GM18867 (cell line): ENCODE data around the gene DDA1.
"Not testable (repeated sequence)": the region's sequence is repeated elsewhere in the genome, so short reads cannot be mapped to it uniquely, and the experiment has no call there.

ENCODE experiments used
- ATAC-seq: cut with Tn5 transposase; IDR thresholded peaks from one replicate; pipeline ENCODE4 v1.9.1; 2021; ENCODE audit warnings: mild to moderate bottlenecking, moderate library complexity; ENCODE audit not compliant: unreplicated experiment

Gene DDA1

DNA sequence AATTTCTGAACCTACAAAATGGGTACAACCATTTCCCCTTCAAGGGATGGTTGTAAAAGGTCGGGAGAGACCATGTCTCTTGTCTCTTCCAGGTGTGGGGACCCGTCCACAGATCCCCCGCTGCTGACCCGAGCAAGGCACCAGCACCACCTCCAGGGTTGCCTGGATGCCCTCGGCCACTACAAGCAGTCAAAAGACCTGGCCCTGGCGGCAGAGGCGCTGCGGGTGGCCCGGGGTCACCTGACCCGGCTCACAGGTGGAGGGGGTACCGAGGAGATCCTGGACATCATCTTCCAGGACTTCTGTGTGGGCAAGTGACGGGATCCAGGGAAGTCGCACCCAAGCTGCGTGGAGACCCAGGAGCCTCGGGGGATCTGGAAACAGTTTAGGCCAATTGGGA lies 32.0 kb downstream of the DDA1 start:
- no peak for ATAC-seq

DNA sequence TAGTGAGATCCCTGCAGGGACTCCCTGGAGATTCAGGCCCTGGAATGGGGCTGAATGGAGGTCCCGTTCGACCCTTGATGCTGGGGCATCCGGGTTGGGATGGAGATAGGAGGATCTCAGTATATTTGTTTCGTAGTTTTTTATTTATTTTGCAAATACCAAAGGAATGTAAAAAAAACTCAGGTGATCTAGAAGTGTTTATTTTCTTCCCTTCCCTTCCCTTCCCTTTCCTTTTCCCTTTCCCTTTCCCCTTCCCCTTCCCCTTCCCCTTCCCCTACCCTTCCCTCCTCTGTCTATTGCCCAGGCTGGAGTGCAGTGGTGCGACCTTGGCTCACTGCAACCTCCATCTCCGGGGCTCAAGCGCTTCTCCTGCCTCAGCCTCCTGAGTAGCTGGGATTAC lies 32.5 kb downstream of the DDA1 start:
- no peak for ATAC-seq

DNA sequence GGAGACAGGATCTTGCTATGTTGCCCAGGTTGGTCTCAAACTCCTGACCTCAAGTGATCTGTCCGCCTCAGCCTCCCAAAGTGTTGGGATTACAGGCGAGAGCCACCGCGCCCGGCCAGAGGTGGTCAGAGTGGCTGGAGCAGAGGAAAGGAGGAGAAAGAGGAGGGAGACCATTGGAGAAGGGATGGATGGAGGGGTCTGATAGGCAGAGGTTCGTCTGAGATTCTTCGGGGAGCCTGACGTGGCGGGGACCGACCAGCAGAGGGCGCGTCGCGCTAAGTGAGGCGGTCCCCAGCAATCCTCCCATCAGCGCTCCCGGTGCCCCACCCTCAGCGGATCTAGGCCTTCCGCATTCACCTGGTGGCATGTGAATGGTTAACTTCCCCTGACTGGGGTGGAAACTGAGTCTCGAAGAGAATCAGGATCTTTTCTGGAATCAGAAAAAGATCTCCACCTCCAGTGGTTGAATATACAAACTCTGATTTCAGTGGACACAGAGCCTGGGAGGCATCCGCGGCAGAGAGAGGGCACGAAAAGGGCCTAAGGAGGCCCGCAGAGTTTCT lies 36.8 kb downstream of the DDA1 start:
- peak; percentile 56 for ATAC-seq

DNA sequence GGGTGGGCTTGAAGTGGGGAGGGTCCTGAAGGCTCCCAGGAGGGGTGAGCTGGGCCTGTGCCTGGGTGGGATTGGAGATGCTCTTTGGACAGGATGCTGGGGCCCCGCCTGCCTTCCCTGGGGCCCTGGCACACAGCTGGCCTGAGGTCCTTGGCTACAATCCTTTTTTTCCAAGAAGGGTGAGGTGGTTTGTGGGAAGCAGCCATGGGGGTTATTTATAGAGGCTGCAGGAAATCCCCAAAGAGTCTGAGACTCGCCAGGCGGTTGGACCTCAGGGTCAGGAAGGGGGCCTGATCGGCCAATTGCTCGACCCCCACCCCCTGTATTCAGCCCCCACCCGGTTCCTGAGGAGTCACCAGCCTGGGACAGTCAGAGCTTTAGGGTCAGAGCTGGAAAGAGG lies 38.0 kb downstream of the DDA1 start:
- ATAC-seq, result no peak

DNA sequence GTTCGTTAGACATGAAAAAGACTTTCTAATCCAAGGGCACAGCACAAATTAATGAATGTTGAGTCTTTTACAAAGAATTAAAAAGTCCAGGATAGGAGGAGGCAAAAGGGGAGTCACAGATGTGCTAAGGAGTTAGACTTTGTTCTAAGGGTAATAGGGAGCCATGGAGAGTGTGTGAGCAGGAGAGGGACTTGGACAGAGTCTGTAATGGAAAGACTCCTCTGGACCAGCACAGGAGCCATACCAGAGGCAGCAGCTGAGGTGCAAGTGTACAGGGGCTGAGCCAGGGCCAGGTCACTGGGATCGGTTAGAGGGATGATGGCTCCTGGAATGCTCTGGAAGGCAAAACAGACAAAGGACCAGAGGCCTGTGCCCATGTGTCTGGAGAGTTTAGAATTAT lies 38.5 kb downstream of the DDA1 start:
- ATAC-seq, result no peak

DNA sequence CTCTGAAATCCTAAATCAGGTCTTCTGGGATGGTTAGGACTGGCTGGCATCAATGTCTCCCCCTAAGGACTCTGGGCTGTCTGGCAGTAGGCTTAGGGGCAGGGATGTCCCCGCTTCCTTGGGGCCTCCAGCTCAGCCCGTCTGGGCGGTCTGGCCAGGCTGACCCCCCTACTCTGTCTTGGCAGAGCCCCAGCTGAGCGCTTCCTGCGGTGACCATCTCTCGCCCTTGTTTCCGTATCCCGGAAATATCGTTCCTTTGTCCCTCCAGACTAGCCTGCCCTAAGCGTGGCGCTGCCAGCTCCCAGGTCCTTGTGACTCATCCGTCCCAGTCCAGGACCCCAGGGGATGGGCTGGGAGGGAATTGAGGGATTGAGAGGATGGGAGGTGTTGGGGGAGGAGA lies 39.3 kb downstream of the DDA1 start:
- ATAC-seq, result no peak

DNA sequence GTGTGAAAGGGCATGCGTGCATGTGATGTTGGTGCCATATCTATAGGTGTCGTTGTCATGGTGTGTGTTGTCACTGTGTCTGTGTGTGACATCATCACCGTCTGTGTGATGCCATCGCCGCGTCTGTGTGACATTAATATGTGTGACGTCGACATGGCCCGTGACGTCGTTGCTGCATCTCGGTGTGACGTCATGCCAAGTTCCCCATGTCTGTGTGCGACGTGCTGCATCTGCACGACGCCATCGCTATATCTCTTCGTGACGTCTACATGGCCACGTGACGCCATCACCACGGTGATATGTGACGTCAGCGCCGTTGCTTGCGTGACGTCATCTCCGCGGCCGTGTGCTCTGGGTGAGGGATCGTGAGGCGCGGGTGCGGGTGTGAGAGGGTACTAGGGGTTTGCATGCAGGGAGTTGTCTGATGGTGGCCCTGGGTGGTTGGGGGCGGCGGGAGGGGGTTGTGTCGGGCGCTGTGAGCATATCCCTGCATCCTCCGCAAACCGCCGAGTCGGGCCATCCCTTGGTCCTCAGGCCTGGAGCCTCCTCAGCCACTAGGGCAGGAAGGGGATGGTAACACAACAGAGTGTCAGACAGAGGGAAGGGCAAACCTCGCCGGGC lies 42.6 kb downstream of the DDA1 start:
- ATAC-seq, result no peak

DNA sequence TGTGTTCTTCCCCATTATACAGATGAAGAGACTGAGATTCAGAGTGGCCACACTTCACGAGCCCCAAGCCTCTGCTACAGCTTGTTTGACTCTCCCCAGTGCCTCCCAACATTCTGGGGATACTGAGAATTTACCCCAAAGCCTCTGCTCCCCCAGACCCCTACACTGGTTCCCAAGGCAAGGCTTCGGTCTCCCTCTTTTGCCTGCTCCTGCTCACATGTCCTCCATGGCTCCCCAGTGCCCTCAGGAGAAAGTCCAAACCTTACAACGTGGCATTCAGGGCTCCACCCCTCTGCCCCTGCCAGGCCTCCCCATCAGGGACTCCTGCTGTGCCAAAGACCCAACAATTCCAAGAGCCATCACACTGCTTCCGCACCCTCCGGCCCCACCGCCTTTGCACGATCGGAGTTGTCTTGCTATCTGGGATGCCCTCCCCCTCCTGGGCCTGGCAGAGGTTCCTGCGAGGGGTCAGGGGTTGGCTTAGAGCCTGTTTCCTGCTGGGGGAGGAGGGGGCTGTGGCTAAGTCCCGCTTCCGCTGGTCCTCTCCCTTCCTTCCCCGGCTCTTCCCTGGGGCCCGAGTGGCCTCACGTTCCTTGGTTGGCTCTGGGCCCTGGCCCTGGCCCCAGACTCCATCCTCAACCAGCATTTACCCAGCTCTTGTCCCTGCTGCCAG lies 43.4 kb downstream of the DDA1 start:
- ATAC-seq, result no peak

DNA sequence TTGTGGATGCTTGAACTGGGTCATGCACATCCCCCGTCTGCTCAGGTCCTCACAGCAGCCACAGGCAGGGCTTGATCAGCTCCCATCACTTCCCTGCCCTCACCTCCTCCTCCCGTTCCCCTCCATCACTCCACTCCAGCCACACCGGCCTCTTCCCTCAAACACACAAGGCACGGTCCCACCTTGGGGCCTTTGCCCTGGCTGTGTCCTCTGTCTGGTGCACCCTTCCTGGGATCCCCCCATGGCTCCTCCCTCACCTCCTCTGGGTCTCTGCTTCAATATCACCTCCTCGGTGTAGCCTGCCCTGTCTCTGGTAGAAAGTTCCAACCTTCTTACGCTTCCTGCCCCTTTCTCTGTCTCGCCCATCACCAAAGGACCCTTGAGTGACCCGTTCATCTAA lies 44.0 kb downstream of the DDA1 start:
- ATAC-seq, result no peak

DNA sequence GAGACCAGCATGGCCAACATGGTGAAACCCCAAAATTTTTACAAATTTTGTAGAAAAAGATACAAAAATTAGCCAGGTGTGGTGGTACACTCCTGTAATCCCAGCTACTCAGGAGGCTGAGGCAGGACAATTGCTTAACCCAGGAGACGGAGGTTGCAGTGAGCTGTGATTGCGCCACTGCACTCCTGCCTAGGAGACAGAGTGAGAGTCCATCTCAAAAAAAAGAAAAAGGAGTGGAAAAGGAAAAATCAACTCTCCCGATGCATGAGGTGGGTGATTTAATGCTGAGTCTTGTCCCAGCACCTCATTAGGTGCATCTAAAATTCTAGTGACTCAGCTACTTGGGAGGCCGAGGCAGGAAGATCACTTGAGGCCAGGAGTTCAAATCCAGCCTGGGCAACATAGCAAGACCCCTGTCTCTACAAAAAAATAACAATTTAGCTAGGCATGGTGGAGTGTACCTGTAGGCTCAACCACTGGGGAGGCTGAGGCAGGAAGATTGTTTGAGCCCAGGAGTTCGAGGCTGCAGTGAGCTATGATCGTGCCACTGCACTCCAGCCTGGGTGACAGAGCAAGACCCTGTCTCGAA lies 47.8 kb downstream of the DDA1 start:
- no peak for ATAC-seq

DNA sequence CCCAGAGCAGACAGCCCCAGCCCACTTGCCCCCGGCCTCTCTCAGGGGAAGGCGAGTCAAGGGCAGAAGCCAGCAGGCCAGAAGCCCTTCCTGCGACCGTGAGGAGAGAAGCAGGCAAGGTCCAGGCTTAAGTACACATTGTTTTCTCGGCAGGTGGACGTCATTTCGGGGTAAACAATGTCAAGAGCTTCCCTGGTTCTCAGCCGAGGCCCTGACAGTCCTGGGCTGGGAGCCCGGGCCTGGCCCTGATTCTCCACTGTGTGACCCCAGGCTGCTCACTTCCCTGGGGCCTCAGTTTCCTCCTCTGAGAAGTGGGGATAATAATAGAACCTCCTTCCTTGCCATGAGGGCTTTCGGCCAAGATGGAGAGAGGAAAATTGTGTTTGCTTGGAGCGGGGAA lies 48.4 kb downstream of the DDA1 start:
- no peak for ATAC-seq

DNA sequence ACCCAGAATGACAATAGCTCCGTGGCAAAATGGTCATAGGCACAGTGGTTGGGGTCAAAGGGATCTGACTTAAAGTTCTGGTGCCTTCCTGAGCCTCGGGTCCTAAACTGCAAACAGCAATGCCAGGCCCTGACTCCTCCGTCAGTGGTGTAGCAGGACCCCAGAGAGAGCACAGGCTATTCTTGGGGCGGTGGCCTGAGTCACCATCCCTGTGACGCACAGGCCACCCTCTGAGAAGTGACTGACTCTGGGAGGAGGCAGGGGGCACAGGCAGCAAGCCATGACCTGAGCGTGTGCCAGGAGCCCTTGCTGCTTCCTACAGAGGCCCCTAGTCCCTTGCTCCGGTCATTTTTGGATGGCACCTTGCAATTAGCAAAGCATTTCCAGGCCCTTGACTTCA lies 49.0 kb downstream of the DDA1 start:
- ATAC-seq, result no peak

DNA sequence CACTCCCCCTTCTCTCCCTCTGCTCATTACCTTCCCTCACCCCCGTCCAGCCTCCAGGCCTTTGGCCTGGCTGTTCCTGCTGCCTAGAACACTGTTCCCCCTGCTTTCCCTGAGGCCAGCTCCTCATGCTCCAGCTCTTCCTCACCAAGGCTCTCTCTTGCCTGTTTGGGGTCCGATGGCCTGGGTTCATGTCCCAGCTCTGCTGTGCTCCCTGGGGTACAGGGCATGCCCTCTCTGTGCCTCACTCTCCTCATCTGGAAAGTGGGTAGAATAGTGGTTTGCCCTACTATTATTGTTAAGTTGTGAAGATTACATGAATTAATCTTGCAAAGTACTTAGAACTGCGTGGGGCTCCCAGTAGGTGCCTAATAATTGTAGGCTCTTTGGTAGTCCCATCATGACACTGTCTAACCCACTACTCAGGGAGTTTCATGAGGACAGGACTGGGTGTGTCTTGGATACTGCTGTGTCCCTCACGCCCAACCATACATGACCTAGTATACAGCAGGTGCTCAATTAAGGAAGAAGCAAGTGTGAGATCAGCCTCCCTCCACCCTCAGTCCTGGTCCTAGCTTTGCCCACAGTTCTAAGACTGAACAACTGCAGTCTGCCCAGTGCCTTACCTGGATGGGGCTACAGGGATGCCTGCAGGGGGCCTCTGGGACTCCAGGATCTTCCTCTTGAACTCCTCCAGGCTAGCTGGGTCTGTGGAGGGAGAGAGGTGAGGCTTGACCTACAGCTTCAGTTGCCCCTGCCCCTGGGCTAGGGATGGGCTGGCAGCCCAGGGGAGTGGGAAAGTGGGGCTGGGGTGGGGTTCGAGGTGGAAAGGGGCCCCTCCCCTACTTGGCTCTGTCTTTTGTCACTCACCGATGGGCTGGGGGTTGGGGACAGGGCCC lies 50.8 kb downstream of the DDA1 start:
- no peak for ATAC-seq

DNA sequence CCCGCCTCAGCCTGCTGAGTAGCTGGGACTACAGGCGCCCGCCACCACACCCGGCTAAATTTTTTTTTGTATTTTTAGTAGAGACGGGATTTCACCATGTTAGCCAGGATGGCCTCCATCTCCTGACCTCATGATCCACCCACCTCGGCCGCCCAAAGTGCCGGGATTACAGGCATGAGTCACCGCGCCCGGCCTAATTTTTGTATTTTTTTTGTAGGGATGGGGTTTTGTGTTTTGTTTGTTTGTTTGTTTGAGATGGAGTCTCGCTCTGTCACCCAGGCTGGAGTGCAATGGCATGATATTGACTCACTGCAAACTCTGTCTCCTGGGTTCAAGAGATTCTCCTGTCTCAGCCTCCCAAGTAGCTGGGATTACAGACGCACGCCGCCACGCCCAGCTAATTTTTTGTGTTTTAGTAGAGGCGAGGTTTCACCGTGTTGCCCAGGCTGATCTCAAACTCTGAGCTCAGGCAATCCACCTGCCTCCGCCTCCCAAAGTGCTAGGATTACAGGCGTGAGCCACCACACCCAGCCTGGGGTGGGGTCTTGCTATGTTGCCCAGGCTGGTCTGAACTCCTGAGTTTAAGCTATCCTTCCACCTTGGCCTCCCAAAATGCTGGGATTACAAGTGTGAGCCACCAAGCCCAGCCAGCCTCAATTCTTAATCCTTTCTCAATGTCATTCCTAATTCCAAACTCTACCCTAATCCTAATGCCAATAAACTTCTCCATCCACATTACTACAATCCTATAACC lies 54.7 kb downstream of the DDA1 start:
- not testable (repeated sequence) for ATAC-seq

DNA sequence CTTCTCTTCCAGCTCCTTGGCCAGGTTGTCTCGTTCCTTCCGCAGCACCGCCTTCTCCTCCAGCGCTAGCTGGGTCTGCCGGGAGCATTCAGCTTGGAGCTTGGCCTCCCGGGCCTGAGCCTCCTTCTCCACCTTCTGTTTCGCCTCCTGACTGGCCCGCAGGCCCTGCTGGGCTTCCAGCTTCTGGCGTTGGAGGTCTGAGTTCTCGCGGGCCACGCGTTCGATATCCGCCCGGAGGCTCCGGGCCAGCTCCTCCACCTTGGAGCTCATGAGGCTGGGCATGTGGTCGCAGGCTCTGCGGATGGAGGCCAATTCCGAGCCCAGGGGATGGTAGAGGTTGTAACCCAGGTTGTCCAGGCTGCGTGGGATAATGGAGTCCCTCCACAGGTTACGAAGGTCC lies 56.0 kb downstream of the DDA1 start:
- no peak for ATAC-seq

DNA sequence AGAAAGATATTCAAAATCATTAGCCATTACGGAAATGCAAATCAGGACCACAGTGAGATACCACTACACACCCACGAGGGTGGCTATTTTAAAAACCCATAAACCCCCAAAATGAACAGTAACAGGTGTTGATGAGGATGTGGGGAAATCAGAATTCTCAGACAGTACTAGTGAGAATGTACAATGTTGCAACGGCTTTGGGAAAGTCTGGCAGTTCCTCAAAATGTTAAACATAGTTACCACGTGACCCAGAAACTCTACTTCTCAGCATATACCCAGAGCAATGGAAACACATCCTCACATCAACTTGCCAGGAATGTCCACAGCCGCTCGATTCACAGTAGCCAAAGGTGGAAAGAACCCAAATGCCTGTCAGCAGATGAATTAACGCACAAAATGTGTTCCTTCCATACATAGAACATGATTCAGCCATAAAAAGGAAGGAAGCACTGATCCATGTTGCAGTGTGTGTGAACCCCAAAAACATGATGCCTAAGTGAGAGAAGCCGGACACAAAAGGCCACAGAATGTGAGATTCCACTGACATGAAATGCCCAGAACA lies 60.7 kb downstream of the DDA1 start:
- ATAC-seq, result peak; percentile 85
